Ishikawa (cell line): ENCODE measurements around the gene SAAL1.

Experiments used
- CEBPB ChIP-seq: IDR thresholded peaks from 2 replicates; pipeline ENCODE4 v1.6.1; 2012
- CREB1 ChIP-seq: IDR thresholded peaks from 2 replicates; pipeline ENCODE4 v1.6.1; 2012; ENCODE audit warnings: low read depth
- EGR1 ChIP-seq: IDR thresholded peaks from 2 replicates; pipeline ENCODE4 v1.6.1; 2012
- EP300 ChIP-seq: IDR thresholded peaks from 2 replicates; pipeline ENCODE4 v1.6.1; 2012; ENCODE audit warnings: borderline replicate concordance
- FOXM1 ChIP-seq: IDR thresholded peaks from 2 replicates; pipeline ENCODE4 v1.6.1; 2012; ENCODE audit warnings: low read depth, borderline replicate concordance
- MAX ChIP-seq: IDR thresholded peaks from 2 replicates; pipeline ENCODE4 v1.6.1; 2012
- NFIC ChIP-seq: IDR thresholded peaks from 2 replicates; pipeline ENCODE4 v1.6.1; 2012
- RAD21 ChIP-seq: IDR thresholded peaks from 2 replicates; pipeline ENCODE4 v1.6.1; 2012; ENCODE audit warnings: low read depth
- REST ChIP-seq: IDR thresholded peaks from 2 replicates; pipeline ENCODE4 v1.6.1; 2012; ENCODE audit warnings: low read depth, mild to moderate bottlenecking
- TAF1 ChIP-seq: IDR thresholded peaks from 2 replicates; pipeline ENCODE4 v1.6.1; 2012; ENCODE audit warnings: low read depth, mild to moderate bottlenecking
- TCF12 ChIP-seq: IDR thresholded peaks from 2 replicates; pipeline ENCODE4 v1.6.1; 2012; ENCODE audit warnings: low read depth
- TEAD4 ChIP-seq: IDR thresholded peaks from 2 replicates; pipeline ENCODE4 v1.6.1; 2012
- USF1 ChIP-seq: IDR thresholded peaks from 2 replicates; pipeline ENCODE4 v1.6.1; 2012
- YY1 ChIP-seq: IDR thresholded peaks from 2 replicates; pipeline ENCODE4 v1.6.1; 2012; ENCODE audit warnings: low read depth
- ZBTB7A ChIP-seq: IDR thresholded peaks from 2 replicates; pipeline ENCODE4 v1.6.1; 2012; ENCODE audit warnings: low read depth

SAAL1 gene

GRCh38 chr11:18080451-18080850 lies 25.4 kb downstream of the SAAL1 start:
- TF ChIP-seq EP300 (no peak), TAF1 (no peak), YY1 (no peak), TEAD4 (no peak), USF1 (no peak), FOXM1 (no peak), RAD21 (no peak), TCF12 (no peak), CREB1 (no peak), ZBTB7A (no peak), REST (no peak), MAX (no peak), NFIC (no peak), EGR1 (no peak), CEBPB (no peak)

GRCh38 chr11:18078909-18079308 lies 27.0 kb downstream of the SAAL1 start:
- TF ChIP-seq FOXM1 (no peak), REST (no peak), EGR1 (no peak)

- TF ChIP-seq MAX (no peak), YY1 (no peak), EP300 (no peak), EGR1 (no peak), TCF12 (no peak), REST (no peak), TEAD4 (no peak), FOXM1 (no peak), ZBTB7A (no peak), USF1 (no peak), CREB1 (no peak)
These were observed 30.4 kb downstream of the SAAL1 start for GRCh38 chr11:18075444-18075843.

GRCh38 chr11:18071098-18071705 lies 34.7 kb downstream of the SAAL1 start:
- TF ChIP-seq FOXM1 (no peak), EGR1 (no peak), CREB1 (no peak), CEBPB (no peak), REST (no peak), YY1 (no peak), MAX (no peak), RAD21 (no peak), TEAD4 (no peak), TAF1 (no peak), NFIC (no peak), TCF12 (no peak), EP300 (no peak), ZBTB7A (no peak), USF1 (no peak)
